CD14-positive monocyte (primary cell): ENCODE results near the gene ITPKB. TPM values are rescaled to one million over a fixed set of nuclear protein-coding genes. Genes with fewer than 3 reads are reported as not detected.
A peak's percentile ranks its signal among the peaks of the same experiment; 100 is the strongest.

ENCODE experiments used
- DNase-seq, 3 donors: peaks; one replicate each; pipeline ENCODE4 v3.0.0-alpha.2; 2011 to 2022
- H2AFZ ChIP-seq: 2 replicates; pipeline ENCODE4 v1.6.0; 2012; ENCODE audit warnings: mild to moderate bottlenecking, low read depth, low read length, inconsistent platforms; ENCODE audit not compliant: insufficient read depth, poor library complexity, severe bottlenecking
- H3K27ac ChIP-seq, 2 donors: 1 replicate in 1 of 2; 2 replicates in 1 of 2; pipeline ENCODE4 v1.5.1; 2012 to 2013; ENCODE audit warnings: low read length in 2 of 2, control low read depth in 1 of 2, inconsistent platforms in 1 of 2, low read depth in 1 of 2, mild to moderate bottlenecking in 1 of 2
- H3K27me3 ChIP-seq, 2 donors: one replicate each; pipeline versions ENCODE4 v1.6.0 to v1.6.1; 2011 to 2013; ENCODE audit warnings: low read length in 2 of 2; ENCODE audit not compliant: control insufficient read depth in 2 of 2, insufficient read depth in 2 of 2
- H3K36me3 ChIP-seq, 2 donors: replicated peaks in 1 of 2; 1 replicate in 1 of 2; 2 replicates in 1 of 2; pipeline versions ENCODE4 v1.5.1 to v1.6.1; 2012 to 2013; ENCODE audit warnings: low read length in 2 of 2, control low read depth in 1 of 2, inconsistent platforms in 1 of 2, mild to moderate bottlenecking in 1 of 2; ENCODE audit not compliant: insufficient read depth in 2 of 2, control insufficient read depth in 1 of 2
- H3K4me1 ChIP-seq, 2 donors: 1 replicate in 1 of 2; 2 replicates in 1 of 2; pipeline versions ENCODE4 v1.5.1 to v1.6.1; 2012 to 2013; ENCODE audit warnings: low read length in 2 of 2, control low read depth in 1 of 2, inconsistent platforms in 1 of 2, mild to moderate bottlenecking in 1 of 2, moderate library complexity in 1 of 2; ENCODE audit not compliant: insufficient read depth in 2 of 2, control insufficient read depth in 1 of 2
- H3K4me2 ChIP-seq: replicated peaks from 2 replicates; pipeline ENCODE3; 2012; ENCODE audit warnings: low read length, moderate library complexity, mild to moderate bottlenecking; ENCODE audit not compliant: poor library complexity, severe bottlenecking; ENCODE audit errors: extremely low read depth
- H3K4me3 ChIP-seq, 3 experiments: fragments of 200-600 bp in 1 of 3; sonication (generic) in 1 of 3; replicated peaks in 1 of 3; 1 replicate in 2 of 3; 2 replicates in 1 of 3; pipeline ENCODE4 v1.5.1; 2011 to 2013; ENCODE audit warnings: low read length in 3 of 3, mild to moderate bottlenecking in 3 of 3, control low read depth in 2 of 3, low read depth in 2 of 3, inconsistent platforms in 1 of 3, moderate library complexity in 1 of 3
- H3K79me2 ChIP-seq: 2 replicates; pipeline ENCODE4 v1.6.0; 2012; ENCODE audit warnings: mild to moderate bottlenecking, control low read depth, inconsistent platforms, low read length, moderate library complexity; ENCODE audit not compliant: insufficient read depth
- H3K9ac ChIP-seq: 2 replicates; pipeline ENCODE4 v1.6.0; 2017; ENCODE audit warnings: low read length, mild to moderate bottlenecking; ENCODE audit not compliant: insufficient read depth, poor library complexity, severe bottlenecking
- H3K9me3 ChIP-seq, 2 donors: replicated peaks in 1 of 2; 1 replicate in 1 of 2; 2 replicates in 1 of 2; pipeline versions ENCODE4 v1.5.1 to v1.6.1; 2012 to 2013; ENCODE audit warnings: low read length in 2 of 2, control low read depth in 1 of 2; ENCODE audit not compliant: control insufficient read depth in 1 of 2, insufficient read depth in 1 of 2
- H4K20me1 ChIP-seq: 2 replicates; pipeline ENCODE4 v1.6.0; 2012; ENCODE audit warnings: mild to moderate bottlenecking, low read length, control low read depth, moderate library complexity; ENCODE audit not compliant: insufficient read depth
- H3K27ac Mint-ChIP-seq, 7 donors: one replicate each; pipeline ENCODE4 v1.8.0; 2020; ENCODE audit warnings: mild to moderate bottlenecking in 7 of 7, mixed read lengths in 7 of 7, moderate library complexity in 6 of 7, inconsistent platforms in 2 of 7
- H3K27me3 Mint-ChIP-seq, 3 donors: one replicate each; pipeline ENCODE4 v1.8.0; 2021 to 2022; ENCODE audit warnings: low read depth in 3 of 3, mild to moderate bottlenecking in 3 of 3, mixed read lengths in 3 of 3, moderate library complexity in 3 of 3, inconsistent platforms in 1 of 3
- H3K36me3 Mint-ChIP-seq, 2 donors: one replicate each; pipeline ENCODE4 v1.8.0; 2020; ENCODE audit warnings: mixed read lengths in 2 of 2, inconsistent platforms in 1 of 2, mild to moderate bottlenecking in 1 of 2
- H3K4me1 Mint-ChIP-seq: one replicate; pipeline ENCODE4 v1.8.0; 2020; ENCODE audit warnings: mild to moderate bottlenecking, mixed read lengths
- H3K4me3 Mint-ChIP-seq, 2 donors: one replicate each; pipeline ENCODE4 v1.8.0; 2020; ENCODE audit warnings: mild to moderate bottlenecking in 2 of 2, mixed read lengths in 2 of 2, moderate library complexity in 1 of 2
- H3K9me3 Mint-ChIP-seq, 7 donors: one replicate each; pipeline ENCODE4 v1.8.0; 2020 to 2022; ENCODE audit warnings: mixed read lengths in 7 of 7, mild to moderate bottlenecking in 6 of 7, moderate library complexity in 6 of 7, inconsistent platforms in 2 of 7
- WGBS: methylation state at CpG from one replicate; pipeline ENCODE4 v1.1.5; 2013; ENCODE audit warnings: missing lambda C conversion rate; ENCODE audit not compliant: insufficient coverage; 5-methylcytosine and 5-hydroxymethylcytosine counted together
- intact Hi-C, 2 donors: fragments of 100-400 bp; cut with micrococcal nuclease; formaldehyde crosslinking; loops; one replicate each; pipeline versions ENCODE4 v1.15.0 to v1.15.1; 2023
- polyA plus RNA-seq, 3 donors: library from polyadenylated mRNA; depleted of rRNA in 1 of 3; unstranded in 2 of 3; stranded (reverse) in 1 of 3; fragments of 300-500 nt in 2 of 3; fragments of >200 nt in 1 of 3; fragmentation: Illumina TruSeq in 2 of 3; gene quantifications; 1 replicate in 2 of 3; 2 replicates in 1 of 3; pipeline ENCODE4 v1.2.3, GENCODE V29; 2012 to 2021
- TF ChIP-seq, protein P1 (sequence below): fragments of 200-600 bp; IDR thresholded peaks from one replicate; pipeline ENCODE4 v1.8.0; 2022; ENCODE audit warnings: antibody characterized with exemption, mild to moderate bottlenecking

The ITPKB gene
- polyA plus RNA-seq, 3 donors: 7.3 to 14.4 (median 10.2) TPM

DNA sequence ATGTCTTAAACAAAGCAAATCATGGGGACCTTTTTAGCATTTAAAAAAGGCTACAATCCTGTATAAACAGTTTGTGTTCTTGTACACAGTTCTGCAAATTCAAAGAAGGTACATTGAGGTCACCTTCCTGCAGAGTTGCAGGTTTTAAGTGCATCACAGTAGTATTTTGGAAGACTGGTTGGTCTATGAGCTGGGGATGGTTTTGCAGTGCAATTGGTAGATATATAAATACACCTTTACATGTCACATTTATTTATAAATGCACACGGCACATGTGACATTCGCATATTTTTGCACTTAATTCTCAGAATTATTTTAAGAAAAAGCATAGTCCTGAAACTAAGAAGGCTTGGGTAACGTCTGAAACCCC is 599 bp upstream of the ITPKB start:
- H3K4me2 ChIP-seq: peak overlapping the region; percentile 93
- H3K4me3 ChIP-seq: peak overlapping the region in 2 of 3 experiments; percentile 68 to 97
- H2AFZ ChIP-seq: peak overlapping the region; percentile 84
- TF ChIP-seq, protein P1, sequence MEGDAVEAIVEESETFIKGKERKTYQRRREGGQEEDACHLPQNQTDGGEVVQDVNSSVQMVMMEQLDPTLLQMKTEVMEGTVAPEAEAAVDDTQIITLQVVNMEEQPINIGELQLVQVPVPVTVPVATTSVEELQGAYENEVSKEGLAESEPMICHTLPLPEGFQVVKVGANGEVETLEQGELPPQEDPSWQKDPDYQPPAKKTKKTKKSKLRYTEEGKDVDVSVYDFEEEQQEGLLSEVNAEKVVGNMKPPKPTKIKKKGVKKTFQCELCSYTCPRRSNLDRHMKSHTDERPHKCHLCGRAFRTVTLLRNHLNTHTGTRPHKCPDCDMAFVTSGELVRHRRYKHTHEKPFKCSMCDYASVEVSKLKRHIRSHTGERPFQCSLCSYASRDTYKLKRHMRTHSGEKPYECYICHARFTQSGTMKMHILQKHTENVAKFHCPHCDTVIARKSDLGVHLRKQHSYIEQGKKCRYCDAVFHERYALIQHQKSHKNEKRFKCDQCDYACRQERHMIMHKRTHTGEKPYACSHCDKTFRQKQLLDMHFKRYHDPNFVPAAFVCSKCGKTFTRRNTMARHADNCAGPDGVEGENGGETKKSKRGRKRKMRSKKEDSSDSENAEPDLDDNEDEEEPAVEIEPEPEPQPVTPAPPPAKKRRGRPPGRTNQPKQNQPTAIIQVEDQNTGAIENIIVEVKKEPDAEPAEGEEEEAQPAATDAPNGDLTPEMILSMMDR: no peak
- H4K20me1 ChIP-seq: peaks cover 26% of the 10 kb centered on the region
- peaks cover 33% of the 10 kb centered on the region in 2 donors for H3K4me1 ChIP-seq
- H3K9me3 Mint-ChIP-seq: peaks cover 0 to 12% (median 8%) of the 10 kb centered on the region in 7 donors
- H3K4me1 Mint-ChIP-seq: peaks cover 28% of the 10 kb centered on the region
- H3K36me3 ChIP-seq: peaks cover 16 to 20% of the 10 kb centered on the region in 2 donors
- DNase-seq: no peak
- H3K27ac Mint-ChIP-seq: peak overlapping the region; percentile 83 to 98 (median 92)
- H3K79me2 ChIP-seq: peaks cover 44% of the 10 kb centered on the region
- 40% methylated on average over 1 of the region's 3 CpGs for WGBS
- H3K27me3 ChIP-seq: no peaks in the 10 kb centered on the region
- peaks cover 0 to 3% (median 0%) of the 10 kb centered on the region in 3 donors for H3K27me3 Mint-ChIP-seq
- H3K9me3 ChIP-seq: peaks cover 0 to 4% of the 10 kb centered on the region in 2 donors
- H3K27ac ChIP-seq: peak overlapping the region in 1 of 2 donors; percentile 91
- H3K4me3 Mint-ChIP-seq: peak overlapping the region in 1 of 2 donors; percentile 97
- H3K9ac ChIP-seq: peak overlapping the region; percentile 83
- intact Hi-C loops: loop anchor here (5.0 to 10.0 kb wide), 3 partner anchors 85 to 112 kb away; no protein-coding TSS in a partner anchor
- peaks cover 19 to 20% of the 10 kb centered on the region in 2 donors for H3K36me3 Mint-ChIP-seq

- Histone ChIP-seq H3K4me3 (peak overlapping the region; percentile 68 to 97 (median 89)), H3K27me3 (no peaks in the 10 kb centered on the region), H3K27ac (peak overlapping the region; percentile 69 to 91), H3K9me3 (peaks cover 0 to 4% of the 10 kb centered on the region in 2 donors), H3K4me1 (peaks cover 42 to 45% of the 10 kb centered on the region in 2 donors), H3K9ac (peak overlapping the region; percentile 83), H3K36me3 (peaks cover 16 to 31% of the 10 kb centered on the region in 2 donors), H2AFZ (peak overlapping the region; percentile 84), H3K79me2 (peaks cover 56% of the 10 kb centered on the region), H3K4me2 (peak overlapping the region; percentile 93), H4K20me1 (peaks cover 37% of the 10 kb centered on the region)
- Mint-ChIP-seq H3K4me1 (peaks cover 40% of the 10 kb centered on the region), H3K4me3 (peak overlapping the region; percentile 97 to 99), H3K36me3 (peaks cover 29 to 31% of the 10 kb centered on the region in 2 donors), H3K27ac (peak overlapping the region; percentile 91 to 98 (median 92)), H3K27me3 (no peaks in the 10 kb centered on the region), H3K9me3 (peaks cover 0 to 12% (median 8%) of the 10 kb centered on the region in 7 donors)
- peak; percentile 20 to 22 (median 21) for DNase-seq
- WGBS: under 1% methylated on average over 45 of the region's 52 CpGs
- TF ChIP-seq, protein P1: no peak
- intact Hi-C loops: loop anchor here (5.0 to 10.0 kb wide), 3 partner anchors 86 to 111 kb away; no protein-coding TSS in a partner anchor
These were observed 574 bp downstream of the ITPKB start for GRCh38 chr1:226738421-226738994.
